Peyer's patch (tissue), 4 donors: Measurements from ENCODE around the gene PSMD14. TPM values are rescaled to one million over a fixed set of nuclear protein-coding genes. Genes with fewer than 3 reads are reported as not detected.

Experiments used
- DNase-seq, 3 donors: peaks; one replicate each; pipeline ENCODE4 v3.0.0-alpha.2; 2017 to 2019
- H3K27ac ChIP-seq, 4 donors: fragments of 200-600 bp; sonication (generic); one replicate each; pipeline ENCODE4 v1.5.1; 2016 to 2019
- H3K27me3 ChIP-seq, 2 donors: fragments of 200-600 bp; sonication (generic); one replicate each; pipeline ENCODE4 v1.5.1; 2019
- H3K36me3 ChIP-seq, 3 donors: fragments of 200-600 bp; sonication (generic); one replicate each; pipeline ENCODE4 v1.5.1; 2016 to 2019
- H3K4me1 ChIP-seq, 4 donors: fragments of 200-600 bp; sonication (generic); one replicate each; pipeline ENCODE4 v1.5.1; 2016 to 2019
- H3K4me3 ChIP-seq, 4 donors: fragments of 200-600 bp; sonication (generic); 1 replicate in 3 of 4; 2 replicates in 1 of 4; pipeline ENCODE4 v1.5.1; 2016 to 2019; ENCODE audit warnings: mild to moderate bottlenecking in 1 of 4
- H3K9me3 ChIP-seq, 4 donors: fragments of 200-600 bp; sonication (generic); one replicate each; pipeline ENCODE4 v1.5.1; 2016 to 2019; ENCODE audit warnings: mild to moderate bottlenecking in 1 of 4
- CTCF ChIP-seq, 6 experiments: fragments of 450-650 bp in 4 of 6; fragments of 200-600 bp in 2 of 6; sonication (generic) in 1 of 6; IDR thresholded peaks; one replicate each; pipeline ENCODE4 v1.5.1; 2017 to 2019; ENCODE audit warnings: antibody characterized with exemption in 6 of 6, mild to moderate bottlenecking in 3 of 6, moderate library complexity in 1 of 6
- POLR2A ChIP-seq, 2 donors: fragments of 450-650 bp; IDR thresholded peaks; one replicate each; pipeline ENCODE4 v1.5.1; 2017; ENCODE audit warnings: antibody characterized with exemption in 2 of 2, mild to moderate bottlenecking in 2 of 2, moderate library complexity in 2 of 2
- total RNA-seq, 4 donors: library from RNA; depleted of rRNA; stranded (reverse); fragments of >200 nt; gene quantifications; one replicate each; pipeline ENCODE4 v1.1.0, GENCODE V29; 2016

The PSMD14 gene
- total RNA-seq, 4 donors from 2014 or later = 22.3 to 35.1 (median 24.6) TPM

GRCh38 chr2:161409308-161409907 is 101.2 kb downstream of the PSMD14 start:
- Histone ChIP-seq H3K9me3 (no peaks in the 10 kb centered on the region), H3K4me1 (peaks cover 0 to 7% (median 1%) of the 10 kb centered on the region in 4 donors), H3K4me3 (no peak overlapping the region), H3K36me3 (no peaks in the 10 kb centered on the region), H3K27me3 (peaks cover 0 to 4% of the 10 kb centered on the region in 2 donors), H3K27ac (no peak overlapping the region)
- no peak for DNase-seq
- TF ChIP-seq POLR2A (IDR thresholded peaks at IDR 0.05) = no peak
- TF ChIP-seq CTCF (IDR thresholded peaks at IDR 0.05) = no peak

GRCh38 chr2:161412346-161412745 is 104.1 kb downstream of the PSMD14 start:
- H3K4me3 ChIP-seq = no peak overlapping the region
- H3K4me1 ChIP-seq = peaks cover 0 to 36% (median 8%) of the 10 kb centered on the region in 4 donors
- peaks cover 0 to 33% of the 10 kb centered on the region in 2 donors for H3K27me3 ChIP-seq

GRCh38 chr2:161414042-161415033 is 106.1 kb downstream of the PSMD14 start:
- Histone ChIP-seq H3K27me3 (peaks cover 0 to 42% of the 10 kb centered on the region in 2 donors), H3K9me3 (no peaks in the 10 kb centered on the region), H3K4me1 (peaks cover 0 to 50% (median 10%) of the 10 kb centered on the region in 4 donors), H3K4me3 (peak overlapping the region; percentile 23 to 54 (median 46)), H3K27ac (no peak overlapping the region), H3K36me3 (no peaks in the 10 kb centered on the region)
- DNase-seq = no peak
- TF ChIP-seq CTCF (IDR thresholded peaks at IDR 0.05) (no peak), POLR2A (IDR thresholded peaks at IDR 0.05) (no peak)

More at GRCh38 chr2:161412346-161412745, 104.1 kb downstream of the PSMD14 start:
- no peaks in the 10 kb centered on the region for H3K36me3 ChIP-seq
- no peak for DNase-seq
- H3K9me3 ChIP-seq = no peaks in the 10 kb centered on the region
- TF ChIP-seq CTCF (IDR thresholded peaks at IDR 0.05) (no peak), POLR2A (IDR thresholded peaks at IDR 0.05) (no peak)
- H3K27ac ChIP-seq = no peak overlapping the region

- DNase-seq = no peak
- peaks cover 0 to 50% (median 10%) of the 10 kb centered on the region in 4 donors for H3K4me1 ChIP-seq
- no peak overlapping the region for H3K27ac ChIP-seq
- H3K9me3 ChIP-seq = no peaks in the 10 kb centered on the region
- peaks cover 0 to 49% of the 10 kb centered on the region in 2 donors for H3K27me3 ChIP-seq
- TF ChIP-seq POLR2A (IDR thresholded peaks at IDR 0.05) = no peak
- no peak for TF ChIP-seq CTCF (IDR thresholded peaks at IDR 0.05)
- peak overlapping the region; percentile 23 to 54 (median 46) for H3K4me3 ChIP-seq
- H3K36me3 ChIP-seq = no peaks in the 10 kb centered on the region
These were observed 107.1 kb downstream of the PSMD14 start for GRCh38 chr2:161415034-161415986.
